RWPE2 (cell line): Measurements from ENCODE around the gene MELK.

Experiments used
- ATAC-seq: fragments of 200-7000 bp; cut with Tn5 transposase; 3 replicates; pipeline ENCODE4 v1.9.1; 2021; ENCODE audit warnings: low read depth
- DNase-seq: peaks from one replicate; pipeline ENCODE4 v3.0.0-alpha.2; 2020; ENCODE audit warnings: low spot score
- H3K27ac ChIP-seq: fragments of 450-650 bp; 2 replicates; pipeline ENCODE4 v1.5.1; 2017; ENCODE audit warnings: mild to moderate bottlenecking; ENCODE audit not compliant: poor library complexity, severe bottlenecking
- H3K27me3 ChIP-seq: fragments of 250-450 bp; sonication (Bioruptor Pico); 2 replicates; pipeline ENCODE4 v1.5.1; 2021; ENCODE audit warnings: mild to moderate bottlenecking, moderate library complexity; ENCODE audit not compliant: insufficient read depth, poor library complexity, severe bottlenecking
- H3K36me3 ChIP-seq: fragments of 250-450 bp; sonication (Bioruptor Pico); 2 replicates; pipeline ENCODE4 v1.5.1; 2020; ENCODE audit warnings: low read depth, mild to moderate bottlenecking, moderate library complexity
- H3K4me1 ChIP-seq: fragments of 250-450 bp; sonication (Bioruptor Pico); 2 replicates; pipeline ENCODE4 v1.5.1; 2021; ENCODE audit warnings: mild to moderate bottlenecking, moderate library complexity; ENCODE audit not compliant: insufficient read depth, poor library complexity, severe bottlenecking
- H3K4me3 ChIP-seq: fragments of 250-450 bp; sonication (Bioruptor Pico); 2 replicates; pipeline ENCODE4 v1.5.1; 2021; ENCODE audit warnings: mild to moderate bottlenecking, moderate library complexity; ENCODE audit not compliant: severe bottlenecking
- H3K9me3 ChIP-seq: fragments of 250-450 bp; sonication (Bioruptor Pico); 2 replicates; pipeline ENCODE4 v1.5.1; 2021; ENCODE audit warnings: mild to moderate bottlenecking, moderate library complexity; ENCODE audit not compliant: severe bottlenecking
- TF ChIP-seq, protein P1 (sequence below): fragments of 450-650 bp; IDR thresholded peaks from one replicate; pipeline ENCODE4 v1.5.1; 2017; ENCODE audit warnings: mild to moderate bottlenecking, moderate library complexity; ENCODE audit not compliant: poor library complexity, severe bottlenecking

The MELK gene

DNA sequence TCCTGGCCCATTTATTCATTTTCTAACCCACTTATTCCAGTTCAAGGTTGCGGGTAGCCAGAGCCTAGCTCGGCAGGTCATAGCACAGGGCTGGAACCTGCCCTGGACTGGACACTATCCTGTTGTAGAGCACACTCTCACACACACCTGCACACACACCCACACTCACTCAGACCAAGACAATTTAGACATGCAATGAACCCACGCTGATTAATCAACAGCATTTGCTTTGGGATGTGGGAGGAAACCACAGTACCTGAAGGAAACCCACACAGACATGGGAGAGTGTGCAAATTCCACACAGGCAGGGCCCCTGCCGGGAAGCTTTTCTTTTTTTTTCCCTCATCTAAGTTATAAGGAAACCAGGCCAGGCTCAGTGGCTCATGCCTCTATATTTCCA is 34.8 kb upstream of the MELK start:
- DNase-seq: no peak

DNA sequence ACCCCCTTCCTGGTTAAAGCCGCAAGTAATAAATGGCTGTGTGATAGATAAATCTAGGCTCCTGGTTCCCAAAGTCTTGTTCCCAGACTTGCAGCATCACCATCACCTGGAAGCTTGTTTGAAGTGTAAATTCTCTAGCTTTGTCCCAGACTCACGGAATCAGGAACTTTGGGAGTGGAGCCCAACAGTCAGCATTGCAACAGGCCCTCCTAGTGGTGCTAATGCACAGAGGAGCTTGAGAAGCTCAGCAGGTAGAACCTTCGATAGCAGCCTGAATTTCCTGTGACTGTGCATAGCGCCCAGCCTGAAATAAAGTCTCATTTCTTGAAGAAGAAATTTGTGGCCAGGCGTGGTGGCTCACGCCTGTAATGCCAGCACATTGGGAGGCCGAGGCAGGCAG is 30.3 kb upstream of the MELK start:
- no peak for ATAC-seq
- Histone ChIP-seq H3K27ac (no peak overlapping the region), H3K4me1 (no peaks in the 10 kb centered on the region), H3K9me3 (no peaks in the 10 kb centered on the region), H3K36me3 (no peaks in the 10 kb centered on the region), H3K4me3 (no peak overlapping the region), H3K27me3 (no peaks in the 10 kb centered on the region)
- TF ChIP-seq, protein P1, sequence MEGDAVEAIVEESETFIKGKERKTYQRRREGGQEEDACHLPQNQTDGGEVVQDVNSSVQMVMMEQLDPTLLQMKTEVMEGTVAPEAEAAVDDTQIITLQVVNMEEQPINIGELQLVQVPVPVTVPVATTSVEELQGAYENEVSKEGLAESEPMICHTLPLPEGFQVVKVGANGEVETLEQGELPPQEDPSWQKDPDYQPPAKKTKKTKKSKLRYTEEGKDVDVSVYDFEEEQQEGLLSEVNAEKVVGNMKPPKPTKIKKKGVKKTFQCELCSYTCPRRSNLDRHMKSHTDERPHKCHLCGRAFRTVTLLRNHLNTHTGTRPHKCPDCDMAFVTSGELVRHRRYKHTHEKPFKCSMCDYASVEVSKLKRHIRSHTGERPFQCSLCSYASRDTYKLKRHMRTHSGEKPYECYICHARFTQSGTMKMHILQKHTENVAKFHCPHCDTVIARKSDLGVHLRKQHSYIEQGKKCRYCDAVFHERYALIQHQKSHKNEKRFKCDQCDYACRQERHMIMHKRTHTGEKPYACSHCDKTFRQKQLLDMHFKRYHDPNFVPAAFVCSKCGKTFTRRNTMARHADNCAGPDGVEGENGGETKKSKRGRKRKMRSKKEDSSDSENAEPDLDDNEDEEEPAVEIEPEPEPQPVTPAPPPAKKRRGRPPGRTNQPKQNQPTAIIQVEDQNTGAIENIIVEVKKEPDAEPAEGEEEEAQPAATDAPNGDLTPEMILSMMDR: no peak
- DNase-seq: no peak

More for the DNA sequence above, 34.8 kb upstream of the MELK start:
- ATAC-seq: no peak
- TF ChIP-seq, protein P1: no peak
- Histone ChIP-seq H3K9me3 (no peaks in the 10 kb centered on the region), H3K27me3 (no peaks in the 10 kb centered on the region), H3K36me3 (no peaks in the 10 kb centered on the region), H3K27ac (no peak overlapping the region), H3K4me1 (no peaks in the 10 kb centered on the region), H3K4me3 (no peak overlapping the region)

DNA sequence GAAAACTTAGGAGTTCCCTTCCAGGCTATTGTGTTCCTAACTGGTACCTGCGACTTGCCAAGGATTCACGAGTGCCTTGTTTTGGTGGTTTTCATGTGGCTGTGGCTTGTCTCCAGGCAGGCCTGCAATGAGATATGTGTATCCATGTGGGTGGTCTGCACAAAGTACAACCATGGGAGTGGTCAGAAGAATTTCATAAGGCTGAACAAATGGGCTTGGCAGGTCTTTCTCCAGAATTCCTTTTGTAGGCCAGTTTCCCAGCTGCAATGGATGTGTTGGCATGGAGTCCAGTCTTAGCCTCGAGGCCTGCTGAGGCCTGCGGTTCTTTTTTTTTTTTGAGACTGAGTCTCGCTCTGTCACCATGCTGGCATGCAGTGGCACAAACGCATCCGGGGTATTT is 28.8 kb upstream of the MELK start:
- no peaks in the 10 kb centered on the region for H3K4me1 ChIP-seq
- no peak for ATAC-seq
- H3K27ac ChIP-seq: no peak overlapping the region
- TF ChIP-seq, protein P1: no peak
- H3K27me3 ChIP-seq: no peaks in the 10 kb centered on the region
- H3K9me3 ChIP-seq: no peaks in the 10 kb centered on the region
- H3K36me3 ChIP-seq: no peaks in the 10 kb centered on the region
- DNase-seq: no peak
- no peak overlapping the region for H3K4me3 ChIP-seq

DNA sequence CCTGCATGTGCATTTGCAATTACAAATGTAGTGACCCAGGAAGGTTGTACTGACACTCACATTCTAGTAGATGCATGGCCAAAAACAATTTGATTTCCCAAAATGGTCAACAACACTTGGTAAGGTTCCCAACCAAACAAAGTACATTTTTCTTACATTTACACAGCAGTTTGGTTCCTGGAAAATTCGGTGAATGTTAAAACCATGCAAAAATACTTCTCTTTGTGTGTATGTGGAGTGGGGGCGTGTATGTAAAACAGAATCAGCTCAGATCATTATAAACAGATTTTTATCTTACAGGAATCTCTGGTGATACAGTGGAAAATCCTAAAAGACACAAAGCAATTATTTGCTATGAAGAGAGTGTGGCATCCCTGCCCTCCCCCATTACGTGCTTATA is 25.1 kb upstream of the MELK start:
- TF ChIP-seq, protein P1: no peak
- no peak overlapping the region for H3K4me3 ChIP-seq
- ATAC-seq: no peak
- H3K27ac ChIP-seq: no peak overlapping the region
- no peaks in the 10 kb centered on the region for H3K36me3 ChIP-seq
- H3K27me3 ChIP-seq: no peaks in the 10 kb centered on the region
- H3K9me3 ChIP-seq: no peaks in the 10 kb centered on the region
- DNase-seq: no peak
- H3K4me1 ChIP-seq: no peaks in the 10 kb centered on the region

DNA sequence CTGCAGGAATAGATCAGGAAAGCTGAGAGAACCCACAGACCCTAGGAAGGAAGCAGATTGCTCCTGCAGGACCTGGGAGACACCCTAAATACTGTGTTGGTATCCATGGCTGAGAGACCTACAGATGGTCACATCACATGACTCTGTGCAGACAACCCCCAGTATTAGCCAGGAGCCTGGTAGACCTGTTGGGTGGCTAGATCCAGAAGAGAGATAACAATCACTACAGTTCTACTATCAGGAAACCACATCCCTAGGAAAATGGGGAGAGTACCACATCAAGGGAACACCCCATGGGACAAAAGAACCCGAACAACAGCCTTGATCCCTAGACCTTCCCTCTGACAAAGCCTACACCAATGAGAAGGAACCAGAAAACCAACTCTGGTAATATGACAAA is 24.2 kb upstream of the MELK start:
- ATAC-seq: no peak
- no peak for DNase-seq
- Histone ChIP-seq H3K4me3 (no peak overlapping the region), H3K36me3 (no peaks in the 10 kb centered on the region), H3K27ac (no peak overlapping the region), H3K9me3 (no peaks in the 10 kb centered on the region), H3K27me3 (no peaks in the 10 kb centered on the region), H3K4me1 (no peaks in the 10 kb centered on the region)
- TF ChIP-seq, protein P1: no peak
